GM12878 (cell line): Measurements from ENCODE around the gene ADAMTSL5. TPM values are rescaled to one million over a fixed set of nuclear protein-coding genes. Genes with fewer than 3 reads are reported as not detected.
A peak's percentile ranks its signal among the peaks of the same experiment; 100 is the strongest.

Experiments used
- CHD4 ChIP-seq: fragments of 200-600 bp; sonication (generic); IDR thresholded peaks from 2 replicates; pipeline ENCODE4 v1.6.1; 2016; ENCODE audit warnings: mild to moderate bottlenecking
- CREB1 ChIP-seq: IDR thresholded peaks from 2 replicates; pipeline ENCODE4 v1.6.1; 2012; ENCODE audit warnings: low read depth, mild to moderate bottlenecking, inconsistent platforms
- CREM ChIP-seq: IDR thresholded peaks from 2 replicates; pipeline ENCODE4 v1.6.1; 2014; ENCODE audit warnings: antibody characterized with exemption, low read depth
- CTCF ChIP-seq, 3 experiments: IDR thresholded peaks in 2 of 3; conservative IDR thresholded peaks in 1 of 3; 2 replicates each; pipeline ENCODE4 v1.5.1; 2011; ENCODE audit warnings: low read depth in 3 of 3, low read length in 3 of 3, mild to moderate bottlenecking in 3 of 3, control low read depth in 2 of 3, moderate library complexity in 2 of 3, inconsistent platforms in 1 of 3, mixed read lengths in 1 of 3; ENCODE audit not compliant: control insufficient read depth in 2 of 3, insufficient read depth in 1 of 3; ENCODE audit errors: extremely low read depth in 1 of 3
- EED ChIP-seq: sonication (generic); IDR thresholded peaks from 2 replicates; pipeline ENCODE4 v1.6.1; 2016; ENCODE audit warnings: antibody characterized with exemption, low read depth
- ETV6 ChIP-seq, 2 experiments: fragments of 450-650 bp in 1 of 2; IDR thresholded peaks in 1 of 2; conservative IDR thresholded peaks in 1 of 2; 2 replicates each; pipeline ENCODE4 v1.6.1; 2014; ENCODE audit warnings: antibody characterized with exemption in 1 of 2, borderline replicate concordance in 1 of 2, low read depth in 1 of 2, mild to moderate bottlenecking in 1 of 2, moderate library complexity in 1 of 2
- EZH2 ChIP-seq: IDR thresholded peaks from 2 replicates; pipeline ENCODE4 v1.6.1; 2012; ENCODE audit warnings: low read depth, mild to moderate bottlenecking, control low read depth, inconsistent platforms, low read length, borderline replicate concordance; ENCODE audit not compliant: control insufficient read depth
- GATAD2B ChIP-seq: fragments of 450-650 bp; conservative IDR thresholded peaks from 2 replicates; pipeline ENCODE4 v1.6.1; 2017; ENCODE audit warnings: low read depth, mild to moderate bottlenecking, moderate library complexity
- HDAC2 ChIP-seq: fragments of 200-600 bp; sonication (generic); IDR thresholded peaks from 2 replicates; pipeline ENCODE4 v1.6.1; 2017
- KLF5 ChIP-seq: fragments of 450-650 bp; IDR thresholded peaks from 2 replicates; pipeline ENCODE4 v1.6.1; 2014; ENCODE audit warnings: mild to moderate bottlenecking; ENCODE audit not compliant: partially characterized antibody
- MAX ChIP-seq: IDR thresholded peaks from 2 replicates; pipeline ENCODE4 v1.6.1; 2012; ENCODE audit warnings: low read depth, low read length, improper control_type of control experiment
- NKRF ChIP-seq: fragments of 450-650 bp; conservative IDR thresholded peaks from 2 replicates; pipeline ENCODE4 v1.6.1; 2017; ENCODE audit warnings: mild to moderate bottlenecking, moderate library complexity
- NR2F1 ChIP-seq: fragments of 450-650 bp; conservative IDR thresholded peaks from 2 replicates; pipeline ENCODE4 v1.6.1; 2017; ENCODE audit warnings: mild to moderate bottlenecking
- PKNOX1 ChIP-seq: fragments of 450-650 bp; IDR thresholded peaks from 2 replicates; pipeline ENCODE4 v1.6.1; 2016; ENCODE audit warnings: mild to moderate bottlenecking
- SMARCA5 ChIP-seq: fragments of 450-650 bp; IDR thresholded peaks from 2 replicates; pipeline ENCODE4 v1.6.1; 2017; ENCODE audit warnings: mild to moderate bottlenecking
- SREBF2 ChIP-seq: IDR thresholded peaks from 2 replicates; pipeline ENCODE4 v1.6.1; 2012; ENCODE audit warnings: mild to moderate bottlenecking, low read length
- TCF3 ChIP-seq: IDR thresholded peaks from 2 replicates; pipeline ENCODE4 v1.6.1; 2012; ENCODE audit warnings: low read depth, mild to moderate bottlenecking, low read length, borderline replicate concordance; ENCODE audit not compliant: insufficient read depth
- WRNIP1 ChIP-seq: IDR thresholded peaks from 2 replicates; pipeline ENCODE4 v1.6.1; 2011; ENCODE audit warnings: low read depth, low read length, improper control_type of control experiment, borderline replicate concordance
- ZNF24 ChIP-seq: fragments of 450-650 bp; IDR thresholded peaks from 2 replicates; pipeline ENCODE4 v1.6.1; 2017; ENCODE audit warnings: antibody characterized with exemption, mild to moderate bottlenecking
- polyA plus RNA-seq, 11 experiments: library from polyadenylated mRNA; depleted of rRNA in 4 of 11; unstranded in 6 of 11; stranded (reverse) in 5 of 11; fragments of >200 nt; fragmentation: Nextera tagmentation in 4 of 11; fragmentation: Illumina TruSeq in 1 of 11; extraction: Ambion mirVana in 4 of 11; extraction: Trizol in 1 of 11; gene quantifications; 1 replicate in 1 of 11; 2 replicates in 10 of 11; pipeline versions ENCODE4 v1.2.1 to v1.2.3, GENCODE V29; 2011 to 2016; ENCODE audit warnings: inconsistent platforms in 2 of 11, missing spikeins in 2 of 11, low read depth in 1 of 11
- total RNA-seq, 4 experiments: library from RNA; depleted of rRNA in 3 of 4; stranded (reverse); fragments of >200 nt in 3 of 4; fragmentation: Illumina TruSeq in 1 of 4; extraction: Trizol in 1 of 4; gene quantifications; 2 replicates each; pipeline versions ENCODE4 v1.2.1 to v1.2.3, GENCODE V29; 2013 to 2021

The ADAMTSL5 gene
- total and polyA plus RNA-seq, 10 of the 15 experiments (the other 5 are each of a cell fraction or from before 2014, with no cell fraction given) = 0.04 to 0.83 (median 0.32) TPM; not detected in 4

- TF ChIP-seq HDAC2 (no peak), EED (no peak), KLF5 (peak; percentile 86), CTCF (IDR thresholded peaks at IDR 0.05 in 2 of 3, conservative IDR thresholded peaks at IDR 0.05 in 1 of 3; ENCODE audit: control insufficient read depth in 2 of 3, extremely low read depth in 1 of 3, insufficient read depth in 1 of 3, low read depth in 3 of 3, low read length in 3 of 3) (no peak), MAX (peak; percentile 50), WRNIP1 (no peak), SREBF2 (no peak), TCF3 (0 out of 2 replicates have a peak, but pooled peaks have one; percentile 17), CREM (peak; percentile 70; the same call in 1 of the 2 replicates), NKRF (peak; percentile 90), NR2F1 (peak; percentile 32; the same call in 1 of the 2 replicates), CHD4 (no peak), EZH2 (no peak), ETV6 (conservative IDR thresholded peaks at IDR 0.05 in 1 of 2, IDR thresholded peaks at IDR 0.05 in 1 of 2; ENCODE audit: borderline replicate concordance in 1 of 2, low read depth in 1 of 2) (peak in 1 of 2 experiments; percentile 56; a peak in 1 of 4 replicates), SMARCA5 (peak; percentile 74), GATAD2B (peak; percentile 53; the same call in 1 of the 2 replicates), ZNF24 (peak; percentile 70; the same call in 1 of the 2 replicates), CREB1 (peak; percentile 68), PKNOX1 (peak; percentile 98)
These were observed 33.7 kb downstream of the ADAMTSL5 start, which contains the start of gene C19orf25 (continued) for GRCh38 chr19:1478934-1479707.
